Suprapubic skin (tissue), 4 donors: ENCODE data around the gene GPR183. TPM values are rescaled to one million over a fixed set of nuclear protein-coding genes. Genes with fewer than 3 reads are reported as not detected.
A peak's percentile ranks its signal among the peaks of the same experiment; 100 is the strongest.

Source experiments
- DNase-seq, 2 donors: peaks; one replicate each; pipeline ENCODE4 v3.0.0-alpha.2; 2019; ENCODE audit warnings: low spot score in 2 of 2
- H3K27ac ChIP-seq: fragments of 200-600 bp; sonication (generic); one replicate; pipeline ENCODE4 v1.5.1; 2019
- H3K27me3 ChIP-seq: fragments of 200-600 bp; sonication (generic); one replicate; pipeline ENCODE4 v1.5.1; 2019
- H3K36me3 ChIP-seq: fragments of 200-600 bp; sonication (generic); one replicate; pipeline ENCODE4 v1.5.1; 2019
- H3K4me1 ChIP-seq: fragments of 200-600 bp; sonication (generic); one replicate; pipeline ENCODE4 v1.5.1; 2019
- H3K4me3 ChIP-seq: fragments of 200-600 bp; sonication (generic); one replicate; pipeline ENCODE4 v1.5.1; 2019; ENCODE audit warnings: mild to moderate bottlenecking
- H3K9me3 ChIP-seq: fragments of 200-600 bp; sonication (generic); one replicate; pipeline ENCODE4 v1.5.1; 2019
- EP300 ChIP-seq: sonication (generic); formaldehyde crosslinking; IDR thresholded peaks from one replicate; pipeline ENCODE4 v1.6.1; 2017; ENCODE audit warnings: antibody characterized with exemption
- POLR2A ChIP-seq, 2 donors: fragments of 450-650 bp; IDR thresholded peaks; one replicate each; pipeline ENCODE4 v1.6.1; 2017; ENCODE audit warnings: antibody characterized with exemption in 2 of 2, mild to moderate bottlenecking in 2 of 2, moderate library complexity in 2 of 2
- POLR2AphosphoS5 ChIP-seq, 3 donors: sonication (generic); formaldehyde crosslinking; IDR thresholded peaks; one replicate each; pipeline ENCODE4 v1.6.1; 2017; ENCODE audit warnings: antibody characterized with exemption in 3 of 3
- WGBS: methylation state at CpG from one replicate; pipeline ENCODE4 v1.1.5; 2018; 5-methylcytosine and 5-hydroxymethylcytosine counted together
- total RNA-seq, 4 donors: library from RNA; depleted of rRNA; stranded (reverse); fragments of >200 nt; gene quantifications; one replicate each; pipeline ENCODE4 v1.1.0, GENCODE V29; 2016
- TF ChIP-seq, protein P1 (sequence below), 2 donors: fragments of 200-600 bp in 1 of 2; fragments of 450-650 bp in 1 of 2; sonication (generic) in 1 of 2; IDR thresholded peaks; one replicate each; pipeline ENCODE4 v1.5.1; 2016 to 2019; ENCODE audit warnings: antibody characterized with exemption in 2 of 2, mild to moderate bottlenecking in 1 of 2, moderate library complexity in 1 of 2

GPR183 gene
- total RNA-seq, 4 donors from 2014 or later = 2.3 to 7.0 (median 4.4) TPM

DNA sequence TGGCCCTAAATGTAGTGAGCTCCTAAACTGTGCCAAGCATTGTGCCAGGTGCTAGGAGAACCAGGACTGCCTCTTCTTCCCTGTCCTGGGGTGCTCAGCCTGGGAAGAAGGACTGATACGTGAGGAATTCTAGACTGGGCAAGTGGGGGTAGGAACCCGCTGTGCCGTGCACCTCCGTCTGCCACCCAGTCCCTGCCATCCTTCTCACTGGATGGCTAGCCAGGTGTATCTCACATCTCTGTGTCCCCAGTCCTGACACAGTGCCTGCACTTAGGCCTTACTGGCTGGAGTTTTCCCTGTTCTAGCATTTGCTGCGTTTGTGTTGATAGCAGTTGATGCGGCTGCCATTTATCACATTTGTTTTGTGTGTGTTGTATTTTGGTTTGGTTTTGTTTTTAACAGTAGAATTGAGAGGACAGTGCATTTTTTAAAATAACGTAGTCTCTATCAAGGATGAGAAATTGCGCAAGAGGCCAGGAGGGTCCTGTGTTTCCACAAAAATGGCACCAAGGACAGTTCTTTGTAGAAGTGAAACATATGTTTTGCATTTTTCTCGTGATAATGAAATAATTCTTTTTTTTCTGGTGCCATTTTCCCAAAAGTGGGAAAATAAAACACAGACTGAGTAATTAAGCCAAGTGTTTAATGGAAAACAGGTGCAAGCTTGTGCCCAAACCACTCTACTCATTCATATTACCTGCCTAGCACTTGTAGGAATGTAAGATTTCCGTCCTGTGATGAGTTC, 4.7 kb upstream of the GPR183 start:
- WGBS = 80% methylated on average over 10 of the region's 10 CpGs
- Histone ChIP-seq H3K4me3 (no peak overlapping the region), H3K27ac (peak overlapping the region; percentile 57), H3K36me3 (peaks cover 4% of the 10 kb centered on the region), H3K27me3 (no peaks in the 10 kb centered on the region), H3K4me1 (peaks cover 21% of the 10 kb centered on the region), H3K9me3 (no peaks in the 10 kb centered on the region)
- TF ChIP-seq EP300 (no peak), POLR2AphosphoS5 (IDR thresholded peaks at IDR 0.05) (no peak), POLR2A (IDR thresholded peaks at IDR 0.05) (no peak)
- TF ChIP-seq, protein P1, sequence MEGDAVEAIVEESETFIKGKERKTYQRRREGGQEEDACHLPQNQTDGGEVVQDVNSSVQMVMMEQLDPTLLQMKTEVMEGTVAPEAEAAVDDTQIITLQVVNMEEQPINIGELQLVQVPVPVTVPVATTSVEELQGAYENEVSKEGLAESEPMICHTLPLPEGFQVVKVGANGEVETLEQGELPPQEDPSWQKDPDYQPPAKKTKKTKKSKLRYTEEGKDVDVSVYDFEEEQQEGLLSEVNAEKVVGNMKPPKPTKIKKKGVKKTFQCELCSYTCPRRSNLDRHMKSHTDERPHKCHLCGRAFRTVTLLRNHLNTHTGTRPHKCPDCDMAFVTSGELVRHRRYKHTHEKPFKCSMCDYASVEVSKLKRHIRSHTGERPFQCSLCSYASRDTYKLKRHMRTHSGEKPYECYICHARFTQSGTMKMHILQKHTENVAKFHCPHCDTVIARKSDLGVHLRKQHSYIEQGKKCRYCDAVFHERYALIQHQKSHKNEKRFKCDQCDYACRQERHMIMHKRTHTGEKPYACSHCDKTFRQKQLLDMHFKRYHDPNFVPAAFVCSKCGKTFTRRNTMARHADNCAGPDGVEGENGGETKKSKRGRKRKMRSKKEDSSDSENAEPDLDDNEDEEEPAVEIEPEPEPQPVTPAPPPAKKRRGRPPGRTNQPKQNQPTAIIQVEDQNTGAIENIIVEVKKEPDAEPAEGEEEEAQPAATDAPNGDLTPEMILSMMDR (IDR thresholded peaks at IDR 0.05) = no peak
- DNase-seq = peak in 1 of 2 donors; percentile 74

DNA sequence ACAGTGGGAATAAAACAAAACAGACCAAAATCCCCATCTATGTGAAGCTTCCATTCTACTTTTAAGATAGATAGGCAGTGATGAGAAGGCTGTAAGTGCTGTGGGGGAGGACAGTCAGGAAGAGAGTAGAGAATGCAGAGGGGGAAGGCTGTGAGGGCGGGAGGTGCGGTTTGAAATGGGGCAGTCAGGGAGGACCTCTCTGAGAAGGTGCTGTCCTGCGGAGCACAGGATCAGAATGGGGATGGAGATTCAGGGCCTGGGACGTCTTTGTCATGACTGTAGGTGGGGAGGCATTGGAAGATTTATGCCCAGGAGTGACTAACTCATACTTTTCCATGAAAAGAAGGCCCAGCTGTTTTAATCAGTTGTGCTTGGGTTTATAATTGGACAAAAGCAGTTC, 3.9 kb upstream of the GPR183 start:
- no peak for DNase-seq
- TF ChIP-seq POLR2A (IDR thresholded peaks at IDR 0.05) (no peak), POLR2AphosphoS5 (IDR thresholded peaks at IDR 0.05) (no peak), EP300 (no peak)
- TF ChIP-seq, protein P1 (IDR thresholded peaks at IDR 0.05) = no peak
- Histone ChIP-seq H3K27ac (no peak overlapping the region), H3K36me3 (peaks cover 4% of the 10 kb centered on the region), H3K9me3 (no peaks in the 10 kb centered on the region), H3K4me1 (peaks cover 21% of the 10 kb centered on the region), H3K4me3 (no peak overlapping the region), H3K27me3 (no peaks in the 10 kb centered on the region)
- WGBS = 85% methylated on average over 4 of the region's 4 CpGs

DNA sequence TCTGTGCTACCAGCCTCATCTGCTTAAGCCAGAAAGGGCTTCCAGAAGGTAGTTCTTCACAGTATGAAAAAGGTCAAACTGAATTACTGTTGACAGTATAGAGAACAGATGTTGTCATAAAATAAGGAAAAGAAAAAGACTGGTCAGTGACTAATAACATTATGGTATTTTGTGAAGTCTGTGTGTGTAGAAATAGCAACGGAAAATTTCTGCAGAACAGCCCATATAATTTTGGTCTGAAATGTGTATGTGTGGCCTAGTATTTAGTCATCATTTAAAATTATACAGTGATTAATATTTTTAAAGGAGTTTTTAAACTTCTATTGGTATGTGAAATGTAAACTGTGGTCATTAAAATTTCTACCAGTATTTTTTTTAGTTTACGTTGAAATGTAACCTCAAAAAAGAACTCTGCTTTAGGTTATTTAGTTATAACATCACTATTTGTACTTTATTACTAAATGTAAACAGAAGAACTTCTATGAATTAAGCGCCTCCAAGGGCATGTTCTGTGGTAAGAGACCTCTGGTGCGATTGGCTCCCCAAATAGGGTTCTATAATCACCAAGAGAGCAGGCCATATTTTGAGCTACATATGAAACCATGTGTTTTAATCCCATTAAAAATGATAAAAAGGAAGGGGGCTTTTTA, 3.3 kb upstream of the GPR183 start:
- H3K27ac ChIP-seq = no peak overlapping the region
- no peaks in the 10 kb centered on the region for H3K9me3 ChIP-seq
- peaks cover 8% of the 10 kb centered on the region for H3K36me3 ChIP-seq
- TF ChIP-seq, protein P1 (IDR thresholded peaks at IDR 0.05) = no peak
- DNase-seq = no peak
- 84% methylated on average over 4 of the region's 4 CpGs for WGBS
- no peaks in the 10 kb centered on the region for H3K27me3 ChIP-seq
- H3K4me1 ChIP-seq = peaks cover 21% of the 10 kb centered on the region
- no peak overlapping the region for H3K4me3 ChIP-seq

DNA sequence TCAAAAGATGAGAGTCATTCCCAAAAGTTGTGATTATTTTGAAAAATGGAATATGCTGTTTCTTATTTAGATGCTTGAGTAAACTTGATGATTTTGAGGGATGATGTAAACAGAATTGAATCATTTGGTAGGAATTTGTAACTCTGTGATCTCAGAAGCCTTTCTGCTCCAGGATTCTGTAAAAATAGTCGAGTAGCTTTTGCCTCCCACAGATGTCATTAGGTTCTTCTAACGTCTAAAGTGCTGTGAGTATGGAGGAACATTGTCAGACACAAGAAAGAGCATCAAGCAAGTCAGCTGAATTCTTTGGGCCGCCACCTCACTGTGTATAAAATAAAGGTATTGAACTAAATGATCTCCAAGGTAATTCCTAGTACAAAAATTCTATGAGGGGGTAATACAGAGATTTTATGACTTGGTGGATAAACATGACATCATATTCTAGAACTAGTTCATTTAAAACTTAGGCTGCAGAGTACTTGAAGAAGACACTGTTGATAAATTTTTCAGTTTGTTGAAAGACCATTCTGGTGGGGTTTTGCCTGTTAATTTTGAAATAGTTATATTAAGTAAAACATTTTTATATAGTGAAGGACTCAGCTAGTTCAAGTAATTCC, 1.4 kb upstream of the GPR183 start:
- TF ChIP-seq POLR2AphosphoS5 (IDR thresholded peaks at IDR 0.05) = no peak
- TF ChIP-seq EP300 = no peak
- TF ChIP-seq POLR2A (IDR thresholded peaks at IDR 0.05) = no peak
- TF ChIP-seq, protein P1 (IDR thresholded peaks at IDR 0.05) = no peak
- WGBS = 83% methylated on average over 3 of the region's 3 CpGs
- no peak overlapping the region for H3K4me3 ChIP-seq
- peak overlapping the region; percentile 61 for H3K27ac ChIP-seq
- peaks cover 8% of the 10 kb centered on the region for H3K36me3 ChIP-seq
- H3K4me1 ChIP-seq = peaks cover 21% of the 10 kb centered on the region
- no peaks in the 10 kb centered on the region for H3K9me3 ChIP-seq
- H3K27me3 ChIP-seq = no peaks in the 10 kb centered on the region
- DNase-seq = no peak
